ENCODE data around the gene STAB1. TPM values are rescaled to one million over a fixed set of nuclear protein-coding genes. Genes with fewer than 3 reads are reported as not detected.

Gene STAB1
- polyA plus RNA-seq, 2 of the 4 experiments (the other 2 are of a cell fraction), result not detected

- H3K4me1 ChIP-seq, result peaks cover 26% of the 10 kb centered on the region
- CTCF ChIA-PET, result interaction anchor here (0.8 to 1.0 kb wide), 2 partner anchors 13 to 63 kb away, joined by 3 to 6 read pairs; no protein-coding TSS in a partner anchor
- H3K4me2 ChIP-seq, result peak overlapping the region; percentile 58
- DNase-seq (ENCODE audit: low read depth in 1 of 2, low spot score in 1 of 2) (no peak), FAIRE-seq (no peak), ATAC-seq (no peak)
- H3K9me3 ChIP-seq, result no peaks in the 10 kb centered on the region
- POLR2A ChIA-PET, result interaction anchor here (0.5 to 1.0 kb wide), 7 partner anchors 11 to 158 kb away, joined by 3 to 7 read pairs (median 3); no protein-coding TSS in a partner anchor
- 82% methylated on average over 19 of the region's 19 CpGs for WGBS (ENCODE audit: missing lambda C conversion rate)
- H3K4me3 ChIP-seq, result 0 out of 3 replicates have a peak overlapping the region, but pooled peaks have one; percentile 13
- H3K27ac ChIP-seq, result peak overlapping the region; percentile 43 to 67
- TF ChIP-seq NFE2L2 (conservative IDR thresholded peaks at IDR 0.05; ENCODE audit: low read length) (no peak), ESRRA (IDR thresholded peaks at IDR 0.05; ENCODE audit: borderline replicate concordance, low read length) (no peak), E2F6 (IDR thresholded peaks at IDR 0.05; ENCODE audit: borderline replicate concordance, low read depth) (no peak), ZFP36 (IDR thresholded peaks at IDR 0.05; ENCODE audit: borderline replicate concordance, partially characterized antibody) (no peak), USF2 (IDR thresholded peaks at IDR 0.05) (no peak), ZSCAN20 (CRISPR knock-in tag; IDR thresholded peaks at IDR 0.05) (no peak), HOXB5 (CRISPR knock-in tag; IDR thresholded peaks at IDR 0.05) (no peak), GATA3 (IDR thresholded peaks at IDR 0.05; ENCODE audit: borderline replicate concordance) (no peak), CBX2 (IDR thresholded peaks at IDR 0.05; ENCODE audit: borderline replicate concordance, low read depth) (no peak), POLR2AphosphoS2 (conservative IDR thresholded peaks at IDR 0.05; ENCODE audit: low read length) (no peak), CEBPB (IDR thresholded peaks at IDR 0.05) (no peak), MAFK (IDR thresholded peaks at IDR 0.05; ENCODE audit: partially characterized antibody) (no peak), EHMT2 (IDR thresholded peaks at IDR 0.05; ENCODE audit: low read depth) (no peak), HES2 (IDR thresholded peaks at IDR 0.05) (no peak), HDAC2 (IDR thresholded peaks at IDR 0.05) (no peak), CBX8 (IDR thresholded peaks at IDR 0.05) (no peak), CHD4 (IDR thresholded peaks at IDR 0.05; ENCODE audit: borderline replicate concordance) (no peak), ZNF302 (CRISPR knock-in tag; IDR thresholded peaks at IDR 0.05) (no peak), ZC3H11A (IDR thresholded peaks at IDR 0.05) (no peak), KDM5A (IDR thresholded peaks at IDR 0.05) (no peak)
These were observed 40.4 kb downstream of the STAB1 start for GRCh38 chr3:52535411-52536111.

- POLR2A ChIA-PET, result interaction anchor here (0.5 to 1.0 kb wide), 7 partner anchors 11 to 157 kb away, joined by 3 to 7 read pairs (median 3); no protein-coding TSS in a partner anchor
- TF ChIP-seq HDAC2 (IDR thresholded peaks at IDR 0.05) (no peak), JUN (IDR thresholded peaks at IDR 0.05) (0 out of 5 replicates have a peak, but pooled peaks of 1 of the 2 experiments have one; percentile 3)
- FAIRE-seq (no peak), DNase-seq (ENCODE audit: low read depth in 1 of 2, low spot score in 1 of 2) (no peak), ATAC-seq (no peak)
- CTCF ChIA-PET, result interaction anchor here (0.8 to 1.0 kb wide), 2 partner anchors 13 to 64 kb away, joined by 3 to 6 read pairs; no protein-coding TSS in a partner anchor
- Histone ChIP-seq H3K27ac (peak overlapping the region; percentile 43 to 67), H3K4me2 (peak overlapping the region; percentile 58), H3K4me3 (0 out of 3 replicates have a peak overlapping the region, but pooled peaks have one; percentile 13), H3K9me3 (no peaks in the 10 kb centered on the region), H3K4me1 (peaks cover 26% of the 10 kb centered on the region)
- WGBS (ENCODE audit: missing lambda C conversion rate), result 8% methylated on average over 7 of the region's 9 CpGs
These were observed 40.9 kb downstream of the STAB1 start for GRCh38 chr3:52536112-52536368.
